ENCODE results near the gene SIM2.

DNA sequence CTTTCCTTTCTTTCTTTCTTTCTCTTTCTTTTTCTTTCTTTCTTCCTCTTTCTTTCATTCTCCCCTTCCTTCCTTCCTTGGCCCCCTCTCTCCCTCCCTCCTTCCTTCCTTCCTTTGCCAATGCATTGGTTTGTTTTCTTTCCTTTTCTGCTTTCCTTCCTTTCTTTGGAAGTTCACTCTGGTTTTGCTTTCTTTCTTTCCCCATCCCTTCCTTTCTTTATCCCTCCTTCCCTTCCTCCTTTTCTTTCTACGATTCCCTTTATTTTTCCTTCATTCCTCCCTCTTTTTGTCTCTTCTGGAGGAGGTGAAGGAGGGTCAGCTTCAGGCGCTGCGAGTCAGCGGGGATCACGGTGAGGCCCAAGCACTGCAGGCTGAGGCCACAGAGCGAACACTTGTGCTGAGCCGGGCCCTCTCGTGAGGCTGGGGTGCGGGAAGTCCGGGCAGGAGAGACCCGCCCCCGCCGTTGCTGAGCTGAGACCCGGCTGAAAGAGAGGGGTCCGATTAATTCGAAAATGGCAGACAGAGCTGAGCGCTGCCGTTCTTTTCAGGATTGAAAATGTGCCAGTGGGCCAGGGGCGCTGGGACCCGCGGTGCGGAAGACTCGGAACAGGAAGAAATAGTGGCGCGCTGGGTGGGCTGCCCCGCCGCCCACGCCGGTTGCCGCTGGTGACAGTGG lies 1.5 kb downstream of the SIM2 start:
- TF ChIP-seq, protein P1, sequence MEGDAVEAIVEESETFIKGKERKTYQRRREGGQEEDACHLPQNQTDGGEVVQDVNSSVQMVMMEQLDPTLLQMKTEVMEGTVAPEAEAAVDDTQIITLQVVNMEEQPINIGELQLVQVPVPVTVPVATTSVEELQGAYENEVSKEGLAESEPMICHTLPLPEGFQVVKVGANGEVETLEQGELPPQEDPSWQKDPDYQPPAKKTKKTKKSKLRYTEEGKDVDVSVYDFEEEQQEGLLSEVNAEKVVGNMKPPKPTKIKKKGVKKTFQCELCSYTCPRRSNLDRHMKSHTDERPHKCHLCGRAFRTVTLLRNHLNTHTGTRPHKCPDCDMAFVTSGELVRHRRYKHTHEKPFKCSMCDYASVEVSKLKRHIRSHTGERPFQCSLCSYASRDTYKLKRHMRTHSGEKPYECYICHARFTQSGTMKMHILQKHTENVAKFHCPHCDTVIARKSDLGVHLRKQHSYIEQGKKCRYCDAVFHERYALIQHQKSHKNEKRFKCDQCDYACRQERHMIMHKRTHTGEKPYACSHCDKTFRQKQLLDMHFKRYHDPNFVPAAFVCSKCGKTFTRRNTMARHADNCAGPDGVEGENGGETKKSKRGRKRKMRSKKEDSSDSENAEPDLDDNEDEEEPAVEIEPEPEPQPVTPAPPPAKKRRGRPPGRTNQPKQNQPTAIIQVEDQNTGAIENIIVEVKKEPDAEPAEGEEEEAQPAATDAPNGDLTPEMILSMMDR (IDR thresholded peaks at IDR 0.05; ENCODE audit: low read depth, low read length): no peak
- no peak for TF ChIP-seq EZH2phosphoT487 (IDR thresholded peaks at IDR 0.05; ENCODE audit: low read depth)
